Natural killer cell (primary cell): Measurements from ENCODE around the gene SMAD4. TPM values are rescaled to one million over a fixed set of nuclear protein-coding genes. Genes with fewer than 3 reads are reported as not detected.
A peak's percentile ranks its signal among the peaks of the same experiment; 100 is the strongest.

ENCODE experiments used
- ATAC-seq, 3 donors: fragments of 150-1000 bp in 2 of 3; fragments of 200-7000 bp in 1 of 3; cut with Tn5 transposase; 1 replicate in 1 of 3; 2 replicates in 2 of 3; pipeline ENCODE4 v1.10.0; 2021; ENCODE audit warnings: mild to moderate bottlenecking in 2 of 3, moderate library complexity in 2 of 3
- DNase-seq, 2 donors: peaks; one replicate each; pipeline versions ENCODE4 v3.0.0 to v3.0.0-alpha.2; 2013 to 2021; ENCODE audit warnings: mixed read lengths in 1 of 2
- H3K27ac ChIP-seq: one replicate; pipeline ENCODE4 v1.5.1; 2013; ENCODE audit warnings: mild to moderate bottlenecking, low read length
- H3K27me3 ChIP-seq: one replicate; pipeline ENCODE4 v1.6.1; 2013; ENCODE audit warnings: low read length; ENCODE audit not compliant: control insufficient read depth, insufficient read depth
- H3K36me3 ChIP-seq: one replicate; pipeline ENCODE4 v1.6.1; 2013; ENCODE audit warnings: low read length; ENCODE audit not compliant: control insufficient read depth, insufficient read depth
- H3K4me1 ChIP-seq: one replicate; pipeline ENCODE4 v1.6.1; 2013; ENCODE audit warnings: low read length; ENCODE audit not compliant: control insufficient read depth, insufficient read depth
- H3K4me3 ChIP-seq: one replicate; pipeline ENCODE4 v1.5.1; 2013; ENCODE audit warnings: low read length
- H3K9me3 ChIP-seq: one replicate; pipeline ENCODE4 v1.6.1; 2013; ENCODE audit warnings: low read length; ENCODE audit not compliant: control insufficient read depth, insufficient read depth
- H3K27ac Mint-ChIP-seq, 2 donors: one replicate each; pipeline ENCODE4 v1.8.0; 2022; ENCODE audit warnings: mild to moderate bottlenecking in 2 of 2, mixed read lengths in 2 of 2, moderate library complexity in 1 of 2
- H3K27me3 Mint-ChIP-seq, 2 donors: one replicate each; pipeline ENCODE4 v1.8.0; 2022; ENCODE audit warnings: low read depth in 2 of 2, mixed read lengths in 2 of 2
- H3K36me3 Mint-ChIP-seq: one replicate; pipeline ENCODE4 v1.8.0; 2022; ENCODE audit warnings: mixed read lengths
- H3K4me1 Mint-ChIP-seq, 2 donors: one replicate each; pipeline ENCODE4 v1.8.0; 2022; ENCODE audit warnings: mixed read lengths in 2 of 2
- H3K4me3 Mint-ChIP-seq: one replicate; pipeline ENCODE4 v1.8.0; 2022; ENCODE audit warnings: mild to moderate bottlenecking, moderate library complexity, mixed read lengths
- H3K9me3 Mint-ChIP-seq, 2 donors: one replicate each; pipeline ENCODE4 v1.8.0; 2022; ENCODE audit warnings: mixed read lengths in 2 of 2
- CTCF ChIP-seq: fragments of 200-600 bp; IDR thresholded peaks from one replicate; pipeline ENCODE4 v1.8.0; 2022; ENCODE audit warnings: antibody characterized with exemption
- WGBS: methylation state at CpG from one replicate; pipeline ENCODE4 v1.1.7; 2013; ENCODE audit warnings: missing lambda C conversion rate; ENCODE audit not compliant: insufficient coverage; 5-methylcytosine and 5-hydroxymethylcytosine counted together
- intact Hi-C: fragments of 100-400 bp; cut with micrococcal nuclease; formaldehyde crosslinking; loops from one replicate; pipeline ENCODE4 v1.14.2; 2022
- total RNA-seq, 4 donors: library from RNA; stranded (reverse); fragments of 120-200 nt in 1 of 4; gene quantifications; one replicate each; pipeline versions ENCODE4 v1.2.3 to v1.2.4, GENCODE V29; 2013 to 2022

Gene SMAD4
- total RNA-seq, 3 donors from 2014 or later (not counting 1 experiment from before 2014, with no cell fraction given), result 63.4 to 92.7 (median 73.8) TPM

- no peaks in the 10 kb centered on the region for H3K27me3 ChIP-seq
- Mint-ChIP-seq H3K36me3 (no peaks in the 10 kb centered on the region), H3K27me3 (no peaks in the 10 kb centered on the region), H3K27ac (no peak overlapping the region), H3K4me1 (no peaks in the 10 kb centered on the region), H3K9me3 (no peaks in the 10 kb centered on the region), H3K4me3 (no peak overlapping the region)
- no peak for DNase-seq
- H3K36me3 ChIP-seq, result no peaks in the 10 kb centered on the region
- H3K27ac ChIP-seq, result no peak overlapping the region
- no peaks in the 10 kb centered on the region for H3K9me3 ChIP-seq
- 96% methylated on average over 7 of the region's 13 CpGs for WGBS
- intact Hi-C loops, result no loop called here
- no peak for ATAC-seq
- no peak for TF ChIP-seq CTCF
- no peaks in the 10 kb centered on the region for H3K4me1 ChIP-seq
- no peak overlapping the region for H3K4me3 ChIP-seq
These were observed 22.8 kb upstream of the SMAD4 start for GRCh38 chr18:51006948-51007789.

GRCh38 chr18:51007790-51008139 is 22.2 kb upstream of the SMAD4 start:
- Mint-ChIP-seq H3K36me3 (no peaks in the 10 kb centered on the region), H3K4me1 (no peaks in the 10 kb centered on the region), H3K27ac (no peak overlapping the region), H3K9me3 (no peaks in the 10 kb centered on the region), H3K27me3 (no peaks in the 10 kb centered on the region), H3K4me3 (no peak overlapping the region)
- Histone ChIP-seq H3K36me3 (no peaks in the 10 kb centered on the region), H3K4me3 (no peak overlapping the region), H3K27ac (no peak overlapping the region), H3K27me3 (no peaks in the 10 kb centered on the region), H3K9me3 (no peaks in the 10 kb centered on the region), H3K4me1 (no peaks in the 10 kb centered on the region)
- TF ChIP-seq CTCF, result no peak
- WGBS, result 90% methylated on average over 1 of the region's 1 CpG
- intact Hi-C loops, result no loop called here
- ATAC-seq (no peak), DNase-seq (no peak)

- H3K4me1 ChIP-seq, result no peaks in the 10 kb centered on the region
- Mint-ChIP-seq H3K4me1 (no peaks in the 10 kb centered on the region), H3K27ac (no peak overlapping the region), H3K9me3 (no peaks in the 10 kb centered on the region), H3K27me3 (no peaks in the 10 kb centered on the region), H3K36me3 (no peaks in the 10 kb centered on the region), H3K4me3 (no peak overlapping the region)
- TF ChIP-seq CTCF, result no peak
- no peak overlapping the region for H3K4me3 ChIP-seq
- DNase-seq, result no peak
- H3K27ac ChIP-seq, result no peak overlapping the region
- ATAC-seq, result peak in 1 of 3 donors; percentile 14
- H3K36me3 ChIP-seq, result no peaks in the 10 kb centered on the region
- H3K9me3 ChIP-seq, result no peaks in the 10 kb centered on the region
- intact Hi-C loops, result no loop called here
- H3K27me3 ChIP-seq, result no peaks in the 10 kb centered on the region
These were observed 20.9 kb upstream of the SMAD4 start for GRCh38 chr18:51009072-51009471.

- Histone ChIP-seq H3K4me1 (no peaks in the 10 kb centered on the region), H3K9me3 (no peaks in the 10 kb centered on the region), H3K27ac (no peak overlapping the region), H3K27me3 (no peaks in the 10 kb centered on the region), H3K36me3 (no peaks in the 10 kb centered on the region), H3K4me3 (no peak overlapping the region)
- no peak for TF ChIP-seq CTCF
- no peak overlapping the region for H3K4me3 Mint-ChIP-seq
- H3K9me3 Mint-ChIP-seq, result no peaks in the 10 kb centered on the region
- H3K4me1 Mint-ChIP-seq, result no peaks in the 10 kb centered on the region
- no peak overlapping the region for H3K27ac Mint-ChIP-seq
- DNase-seq, result no peak
- intact Hi-C loops, result no loop called here
- no peaks in the 10 kb centered on the region for H3K36me3 Mint-ChIP-seq
- no peaks in the 10 kb centered on the region for H3K27me3 Mint-ChIP-seq
- ATAC-seq, result no peak
These were observed 19.8 kb upstream of the SMAD4 start for GRCh38 chr18:51010218-51010617.
